Globus pallidus (tissue), 1 donor: ENCODE results near the gene SLC16A8.

Source experiments
- DNase-seq: peaks from one replicate; pipeline ENCODE4 v3.0.0-alpha.2; 2015; ENCODE audit warnings: low spot score

Gene SLC16A8

DNA sequence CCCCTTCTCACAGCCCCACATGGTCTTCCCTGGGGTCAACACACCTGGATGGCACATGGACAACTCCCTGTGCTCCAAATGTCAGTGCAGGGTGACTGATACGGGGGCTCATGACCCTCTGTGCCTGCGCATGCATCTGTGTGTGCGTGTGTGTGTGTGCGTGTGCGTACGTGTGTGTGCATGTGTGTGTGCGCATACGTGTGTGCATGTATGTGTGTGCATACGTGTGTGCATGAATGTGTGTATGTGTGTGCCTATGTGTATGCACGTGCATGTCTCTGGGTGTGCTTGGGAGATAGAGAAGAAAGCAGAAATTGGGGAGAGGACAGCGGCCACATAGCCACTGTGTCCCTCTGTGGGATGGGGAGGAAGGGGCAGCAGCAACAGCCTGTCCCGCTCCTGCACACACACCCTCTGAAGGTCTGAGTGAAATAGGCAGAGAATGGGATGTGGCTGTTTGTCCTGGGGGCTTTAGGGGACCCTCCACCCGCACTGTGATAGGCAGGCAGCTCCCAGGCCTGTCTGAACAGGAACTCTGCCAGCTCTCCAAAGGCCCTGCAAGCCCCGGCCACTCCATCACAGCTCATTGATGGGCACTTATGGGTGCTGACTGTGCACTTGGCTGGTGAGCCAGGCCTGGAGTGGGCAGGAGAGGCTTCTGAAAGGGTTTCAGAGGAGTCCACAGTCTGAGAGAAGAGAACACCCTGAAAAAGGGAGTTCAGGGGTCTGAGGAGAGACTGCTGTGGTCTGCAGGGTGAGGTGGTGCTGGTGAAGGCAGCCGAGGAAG, 55.4 kb downstream of the SLC16A8 start:
- DNase-seq: no peak
